ENCODE results near the gene NUPR1. TPM values are rescaled to one million over a fixed set of nuclear protein-coding genes. Genes with fewer than 3 reads are reported as not detected.
"Not testable (repeated sequence)": the region's sequence is repeated elsewhere in the genome, so short reads cannot be mapped to it uniquely, and the experiment has no call there.

NUPR1 gene
- total RNA-seq, 4 donors from 2014 or later: 18.7 to 44.3 (median 22.6) TPM

DNA sequence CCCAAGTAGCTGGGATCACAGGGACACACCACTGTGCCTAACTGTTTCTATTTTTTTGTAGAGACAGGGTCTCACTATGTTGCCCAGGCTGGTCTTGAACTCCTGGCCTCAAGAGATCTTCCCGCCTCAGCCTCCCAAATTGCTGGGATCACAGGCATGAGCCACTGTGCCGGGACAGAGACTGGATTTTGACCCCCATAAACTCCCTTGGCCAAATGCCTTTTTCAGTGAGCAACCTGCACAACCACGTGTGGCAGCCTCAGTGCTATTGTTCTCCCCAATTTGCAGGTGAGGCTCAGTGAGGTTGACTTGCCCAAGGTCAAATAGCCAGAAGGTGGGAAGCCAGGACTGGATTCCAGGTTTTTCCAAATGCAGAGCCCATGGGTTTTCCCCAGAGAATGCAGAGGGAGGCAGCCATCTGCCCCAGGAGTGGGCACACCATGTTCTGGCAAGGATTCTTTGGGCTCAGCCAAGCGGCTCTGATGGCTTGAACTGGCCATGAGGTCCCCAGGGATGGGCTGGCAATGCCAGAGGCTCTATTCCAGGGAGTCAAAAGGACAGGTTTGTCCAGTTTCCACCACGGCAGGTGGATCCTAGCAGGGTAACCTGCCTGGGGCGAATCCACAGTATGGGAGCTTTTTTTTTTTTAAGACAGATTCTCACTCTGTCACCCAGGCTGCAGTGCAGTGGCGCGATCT lies 33.9 kb downstream of the NUPR1 start:
- H3K36me3 ChIP-seq: no peaks in the 10 kb centered on the region
- no peak for ATAC-seq
- no peak overlapping the region for H3K27ac ChIP-seq
- H3K9me3 ChIP-seq: no peaks in the 10 kb centered on the region
- no peak for DNase-seq
- no peak for TF ChIP-seq POLR2A (IDR thresholded peaks at IDR 0.05)
- TF ChIP-seq, protein P1, sequence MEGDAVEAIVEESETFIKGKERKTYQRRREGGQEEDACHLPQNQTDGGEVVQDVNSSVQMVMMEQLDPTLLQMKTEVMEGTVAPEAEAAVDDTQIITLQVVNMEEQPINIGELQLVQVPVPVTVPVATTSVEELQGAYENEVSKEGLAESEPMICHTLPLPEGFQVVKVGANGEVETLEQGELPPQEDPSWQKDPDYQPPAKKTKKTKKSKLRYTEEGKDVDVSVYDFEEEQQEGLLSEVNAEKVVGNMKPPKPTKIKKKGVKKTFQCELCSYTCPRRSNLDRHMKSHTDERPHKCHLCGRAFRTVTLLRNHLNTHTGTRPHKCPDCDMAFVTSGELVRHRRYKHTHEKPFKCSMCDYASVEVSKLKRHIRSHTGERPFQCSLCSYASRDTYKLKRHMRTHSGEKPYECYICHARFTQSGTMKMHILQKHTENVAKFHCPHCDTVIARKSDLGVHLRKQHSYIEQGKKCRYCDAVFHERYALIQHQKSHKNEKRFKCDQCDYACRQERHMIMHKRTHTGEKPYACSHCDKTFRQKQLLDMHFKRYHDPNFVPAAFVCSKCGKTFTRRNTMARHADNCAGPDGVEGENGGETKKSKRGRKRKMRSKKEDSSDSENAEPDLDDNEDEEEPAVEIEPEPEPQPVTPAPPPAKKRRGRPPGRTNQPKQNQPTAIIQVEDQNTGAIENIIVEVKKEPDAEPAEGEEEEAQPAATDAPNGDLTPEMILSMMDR (IDR thresholded peaks at IDR 0.05 in 4 of 5, conservative IDR thresholded peaks at IDR 0.05 in 1 of 5): no peak
- intact Hi-C loops (cut with DNase I; ENCODE audit: low total_unique reads): no loop called here
- H3K27me3 ChIP-seq: peaks cover 0 to 8% (median 4%) of the 10 kb centered on the region in 3 donors
- in situ Hi-C loops (cut with MboI; ENCODE audit: low sequenced_read_pairs in 4 of 4): no loop called here
- H3K4me1 ChIP-seq: no peaks in the 10 kb centered on the region
- H3K4me3 ChIP-seq: no peak overlapping the region

DNA sequence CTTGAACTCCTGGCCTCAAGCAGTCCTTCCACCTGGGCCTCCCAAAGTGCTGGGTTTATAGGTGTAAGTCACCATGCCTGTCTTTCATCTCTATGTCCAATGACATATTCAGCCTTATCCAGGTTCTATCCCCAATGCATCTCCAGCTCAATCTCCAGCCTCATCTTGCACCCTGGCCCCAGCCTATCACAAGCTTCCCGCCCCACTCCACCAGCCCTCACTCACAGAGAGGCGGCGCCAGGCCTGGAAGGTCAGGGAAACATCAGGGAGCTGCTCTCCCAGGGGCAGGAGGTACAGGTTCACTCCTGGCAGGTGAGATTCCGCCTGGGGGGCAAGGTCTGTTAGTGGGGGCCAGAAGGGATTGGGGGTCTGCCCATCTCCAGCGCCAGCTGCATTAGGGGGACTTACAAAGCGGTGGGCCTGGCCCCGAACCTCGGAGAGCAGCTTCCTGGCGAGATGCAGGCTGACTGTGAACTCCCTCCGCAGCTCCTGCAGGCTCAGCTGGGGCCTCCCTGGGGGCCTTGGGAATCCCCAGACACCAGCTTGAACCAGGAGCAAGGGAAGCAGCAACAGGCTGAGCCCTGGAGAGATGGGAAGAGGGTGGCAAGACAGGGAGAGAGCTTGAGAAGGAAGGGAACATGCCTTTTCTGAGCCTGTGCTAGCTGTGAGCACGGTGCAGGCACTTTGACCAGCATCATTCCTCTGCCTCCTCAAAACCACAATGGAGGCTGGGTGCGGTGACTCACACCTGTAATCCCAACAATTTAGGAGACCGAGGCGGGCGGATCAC lies 35.1 kb downstream of the NUPR1 start:
- TF ChIP-seq POLR2A (IDR thresholded peaks at IDR 0.05): no peak
- TF ChIP-seq, protein P1 (IDR thresholded peaks at IDR 0.05 in 4 of 5, conservative IDR thresholded peaks at IDR 0.05 in 1 of 5): no peak
- in situ Hi-C loops (cut with MboI; ENCODE audit: low sequenced_read_pairs in 4 of 4) (no loop called here), intact Hi-C loops (cut with DNase I; ENCODE audit: low total_unique reads) (no loop called here)
- H3K27ac ChIP-seq: no peak overlapping the region
- H3K4me3 ChIP-seq: no peak overlapping the region
- H3K9me3 ChIP-seq: no peaks in the 10 kb centered on the region
- H3K36me3 ChIP-seq: no peaks in the 10 kb centered on the region
- no peak for DNase-seq
- H3K27me3 ChIP-seq: peaks cover 0 to 8% (median 4%) of the 10 kb centered on the region in 3 donors
- no peak for ATAC-seq
- H3K4me1 ChIP-seq: no peaks in the 10 kb centered on the region

DNA sequence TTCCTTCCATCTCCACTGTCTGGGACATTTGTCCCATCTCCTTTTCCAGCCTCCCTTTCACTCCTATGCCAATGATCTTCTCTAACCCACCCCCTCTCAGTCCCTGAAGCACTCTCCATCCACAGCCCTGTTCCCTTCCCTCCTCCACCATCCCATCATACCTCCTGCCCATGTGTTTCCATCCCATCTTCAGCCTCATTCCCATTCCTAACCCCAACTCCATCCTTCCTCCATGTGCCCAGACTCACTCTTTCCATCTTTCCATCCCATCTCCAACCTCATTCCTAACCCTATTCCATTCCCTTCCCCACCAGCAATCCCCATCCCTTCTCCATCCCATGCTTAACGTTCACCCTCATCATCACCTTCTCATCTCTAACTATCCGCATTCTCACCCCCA lies 36.5 kb downstream of the NUPR1 start:
- no peaks in the 10 kb centered on the region for H3K4me1 ChIP-seq
- H3K9me3 ChIP-seq: no peaks in the 10 kb centered on the region
- TF ChIP-seq, protein P1 (IDR thresholded peaks at IDR 0.05 in 4 of 5, conservative IDR thresholded peaks at IDR 0.05 in 1 of 5): no peak
- no peak for TF ChIP-seq POLR2A (IDR thresholded peaks at IDR 0.05)
- no peak overlapping the region for H3K4me3 ChIP-seq
- in situ Hi-C loops (cut with MboI; ENCODE audit: low sequenced_read_pairs in 4 of 4): no loop called here
- H3K36me3 ChIP-seq: no peaks in the 10 kb centered on the region
- ATAC-seq (no peak), DNase-seq (no peak)
- no peak overlapping the region for H3K27ac ChIP-seq
- intact Hi-C loops (cut with DNase I; ENCODE audit: low total_unique reads): no loop called here
- H3K27me3 ChIP-seq: peaks cover 0 to 6% (median 0%) of the 10 kb centered on the region in 3 donors

DNA sequence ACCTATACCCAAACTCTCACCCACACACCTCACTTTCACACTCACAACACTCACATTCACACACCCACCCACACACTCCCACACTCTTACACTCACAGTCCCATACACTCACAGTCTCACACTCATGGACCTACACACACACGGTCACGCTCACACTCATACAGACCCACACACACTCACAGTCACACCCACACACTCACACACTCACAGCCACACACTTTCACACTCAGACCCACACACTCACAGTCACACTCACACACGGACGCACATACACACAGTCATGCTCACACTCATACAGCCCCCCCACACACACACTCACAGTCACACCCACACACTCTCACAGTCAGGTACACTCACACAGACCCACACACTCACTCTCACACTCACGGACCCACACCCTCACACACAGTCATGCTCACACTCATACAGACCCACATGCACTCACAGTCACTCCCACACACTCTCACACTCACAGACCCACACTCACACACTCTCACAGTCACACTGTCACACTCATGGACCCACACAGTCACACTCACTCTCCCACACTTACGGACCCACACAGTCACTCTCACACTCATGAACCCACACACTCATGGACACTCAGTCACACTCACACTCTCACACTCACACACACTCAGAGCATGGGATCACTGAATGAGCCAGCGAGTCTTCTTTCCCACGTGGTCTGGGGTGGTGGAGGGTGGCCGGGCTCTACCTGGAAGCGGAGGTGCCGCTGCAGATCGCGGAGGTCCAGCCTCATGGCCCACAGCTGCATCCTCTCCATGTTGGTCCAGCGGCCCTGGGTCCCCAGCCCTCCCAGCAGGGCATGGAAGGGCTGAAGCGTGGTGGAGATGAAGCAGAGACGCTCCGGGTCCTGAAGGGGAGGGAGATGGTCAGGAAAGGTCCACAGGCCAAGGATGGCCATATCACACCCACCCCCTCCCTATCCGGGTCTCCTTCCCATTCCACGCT lies 37.2 kb downstream of the NUPR1 start:
- Histone ChIP-seq H3K27ac (no peak overlapping the region), H3K36me3 (no peaks in the 10 kb centered on the region), H3K27me3 (peaks cover 0 to 3% (median 0%) of the 10 kb centered on the region in 3 donors), H3K9me3 (no peaks in the 10 kb centered on the region), H3K4me1 (no peaks in the 10 kb centered on the region), H3K4me3 (no peak overlapping the region)
- ATAC-seq (no peak), DNase-seq (no peak)
- in situ Hi-C loops (cut with MboI; ENCODE audit: low sequenced_read_pairs in 4 of 4) (no loop called here), intact Hi-C loops (cut with DNase I; ENCODE audit: low total_unique reads) (no loop called here)
- TF ChIP-seq, protein P1 (IDR thresholded peaks at IDR 0.05 in 4 of 5, conservative IDR thresholded peaks at IDR 0.05 in 1 of 5): no peak
- no peak for TF ChIP-seq POLR2A (IDR thresholded peaks at IDR 0.05)

- H3K9me3 ChIP-seq; H3K4me1 ChIP-seq; ATAC-seq; H3K4me3 ChIP-seq; H3K27me3 ChIP-seq; H3K27ac ChIP-seq; in situ Hi-C loops (cut with MboI; ENCODE audit: low sequenced_read_pairs in 4 of 4); H3K36me3 ChIP-seq; DNase-seq; intact Hi-C loops (cut with DNase I; ENCODE audit: low total_unique reads): not testable (repeated sequence)
Observed at GRCh38 chr16:28500476-28501180, 38.1 kb downstream of the NUPR1 start.
